A172 (cell line): ENCODE results near the gene TBC1D12. TPM values are rescaled to one million over a fixed set of nuclear protein-coding genes. Genes with fewer than 3 reads are reported as not detected.

Experiments
- DNase-seq: peaks from one replicate; pipeline ENCODE4 v3.0.0-alpha.2; 2015; ENCODE audit warnings: low spot score
- total RNA-seq: library from RNA; depleted of rRNA; stranded (reverse); fragments of >200 nt; shearing (Covaris generic); gene quantifications from 2 replicates; pipeline ENCODE4 v1.2.3, GENCODE V29; 2014; rRNA removed

Gene TBC1D12
- total RNA-seq, 1 experiment from 2014 or later = 11.4 TPM

GRCh38 chr10:94545391-94546048 is 143.2 kb downstream of the TBC1D12 start, which contains the start of gene HELLS:
Gene HELLS (plus strand): TSS chr10:94545788. CDS start chr10:94545922, 134 bp downstream.
- peak; percentile 81 for DNase-seq

- peak; percentile 39 for DNase-seq
Observed at GRCh38 chr10:94546049-94546900, 143.9 kb downstream of the TBC1D12 start.

GRCh38 chr10:94546901-94547185 is 144.5 kb downstream of the TBC1D12 start:
- DNase-seq = peak; percentile 29

DNA sequence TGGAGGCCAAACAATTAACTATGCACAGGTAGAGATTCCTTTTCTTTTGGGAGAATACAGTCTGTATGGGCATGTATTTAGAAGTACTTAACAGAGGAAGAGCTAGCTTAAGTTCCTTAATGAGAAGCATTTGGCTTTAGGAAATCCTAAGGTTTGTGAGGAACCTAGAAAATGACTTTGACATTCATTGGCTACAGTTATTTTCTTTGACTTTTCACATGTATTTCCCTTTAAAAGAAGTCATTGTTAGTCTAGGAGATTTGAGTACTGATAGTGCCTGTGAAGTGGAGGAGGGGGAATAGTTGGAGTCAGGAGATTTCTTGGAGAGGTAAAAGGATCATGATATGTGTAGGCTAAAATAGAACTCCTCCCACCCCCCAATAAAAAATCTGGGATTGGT is 146.9 kb downstream of the TBC1D12 start:
- DNase-seq = no peak

GRCh38 chr10:94567714-94568307 is 165.5 kb downstream of the TBC1D12 start:
- DNase-seq = peak; percentile 17

GRCh38 chr10:94571081-94571480 is 168.7 kb downstream of the TBC1D12 start:
- DNase-seq = no peak

- DNase-seq = no peak
Observed at GRCh38 chr10:94571528-94571927, 169.2 kb downstream of the TBC1D12 start.

DNA sequence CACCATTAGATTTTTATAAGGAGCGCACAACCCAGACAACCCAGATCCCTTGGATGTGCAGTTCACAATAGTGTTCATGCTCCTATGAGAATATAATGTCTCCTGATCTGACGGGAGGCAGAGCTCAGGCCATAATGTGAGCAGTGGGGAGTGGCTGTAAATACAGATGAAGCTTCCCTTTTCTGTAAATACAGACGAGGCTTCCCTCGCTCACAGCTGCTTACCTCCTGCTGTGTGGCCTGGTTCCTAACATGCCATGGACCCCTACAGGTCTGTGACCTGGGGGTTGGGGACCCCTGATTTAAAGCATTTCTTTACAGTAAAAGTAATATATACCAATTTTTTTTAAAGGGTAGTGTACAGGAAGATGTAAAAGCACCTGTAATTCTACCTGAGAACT is 176.4 kb downstream of the TBC1D12 start:
- DNase-seq = no peak

DNA sequence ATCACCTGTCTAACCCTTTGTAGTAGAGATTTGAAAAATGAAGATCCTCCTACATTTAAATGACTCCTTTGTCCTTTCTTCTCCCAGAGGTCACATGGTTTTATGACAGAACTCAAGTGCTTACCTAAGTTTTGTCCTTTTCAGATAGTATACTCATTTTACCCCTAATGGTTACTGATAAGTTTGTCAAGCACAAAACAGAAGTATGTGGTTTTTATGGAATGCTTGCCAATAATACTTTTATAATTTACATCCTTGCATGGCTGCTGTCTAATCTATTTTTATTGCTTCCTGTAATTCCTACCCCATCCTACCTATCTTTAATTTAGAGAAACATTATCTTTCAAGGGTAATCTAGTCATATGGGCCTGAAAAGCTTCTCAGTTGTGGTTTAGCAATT is 180.8 kb downstream of the TBC1D12 start:
- peak; percentile 5 for DNase-seq

Other genes with a start within 250 kb of the TBC1D12 start
- 46.5 and 63.7 TPM in 2 replicates for gene NOC3L, start 39.6 kb upstream of the TBC1D12 start, total RNA-seq
- gene HELLS, start 143.2 kb downstream of the TBC1D12 start, total RNA-seq = 109 and 242 TPM in 2 replicates